Upper lobe of right lung (tissue), 1 donor: ENCODE data around the gene HNF4A. TPM values are rescaled to one million over a fixed set of nuclear protein-coding genes. Genes with fewer than 3 reads are reported as not detected.
A peak's percentile ranks its signal among the peaks of the same experiment; 100 is the strongest.

Source experiments
- ATAC-seq: fragments of 200-7000 bp; cut with Tn5 transposase; one replicate; pipeline ENCODE4 v1.9.1; 2020; ENCODE audit warnings: mild to moderate bottlenecking, moderate library complexity
- DNase-seq: peaks from one replicate; pipeline ENCODE4 v3.0.0-alpha.2; 2020
- H3K27ac ChIP-seq: fragments of 200-600 bp; one replicate; pipeline ENCODE4 v1.8.0; 2022
- H3K27me3 ChIP-seq: fragments of 200-600 bp; one replicate; pipeline ENCODE4 v1.8.0; 2022; ENCODE audit warnings: mild to moderate bottlenecking
- H3K36me3 ChIP-seq: fragments of 200-600 bp; one replicate; pipeline ENCODE4 v1.8.0; 2022
- H3K4me1 ChIP-seq: fragments of 200-600 bp; one replicate; pipeline ENCODE4 v1.8.0; 2022
- H3K4me3 ChIP-seq: fragments of 200-600 bp; one replicate; pipeline ENCODE4 v1.8.0; 2022; ENCODE audit warnings: mild to moderate bottlenecking
- H3K9me3 ChIP-seq: fragments of 200-600 bp; one replicate; pipeline ENCODE4 v1.8.0; 2022
- intact Hi-C: fragments of 100-400 bp; cut with DNase I; formaldehyde crosslinking; loops from one replicate; pipeline ENCODE4 v1.11.0; 2022
- total RNA-seq: library from RNA; stranded (reverse); fragmentation: NEBNext Ultra II Directional; extraction: Animal tissue kit (Norgen Biotek cat#: 25700); gene quantifications from one replicate; pipeline ENCODE4 v1.2.1, GENCODE V29; 2021
- TF ChIP-seq, protein P1 (sequence below): fragments of 200-600 bp; IDR thresholded peaks from one replicate; pipeline ENCODE4 v1.8.0; 2022; ENCODE audit warnings: antibody characterized with exemption
- donor health status: DM: no; HTN: yes; CAD: no; lungs with severe emphysema.

The HNF4A gene
- total RNA-seq, 1 donor from 2014 or later = 0.20 TPM

DNA sequence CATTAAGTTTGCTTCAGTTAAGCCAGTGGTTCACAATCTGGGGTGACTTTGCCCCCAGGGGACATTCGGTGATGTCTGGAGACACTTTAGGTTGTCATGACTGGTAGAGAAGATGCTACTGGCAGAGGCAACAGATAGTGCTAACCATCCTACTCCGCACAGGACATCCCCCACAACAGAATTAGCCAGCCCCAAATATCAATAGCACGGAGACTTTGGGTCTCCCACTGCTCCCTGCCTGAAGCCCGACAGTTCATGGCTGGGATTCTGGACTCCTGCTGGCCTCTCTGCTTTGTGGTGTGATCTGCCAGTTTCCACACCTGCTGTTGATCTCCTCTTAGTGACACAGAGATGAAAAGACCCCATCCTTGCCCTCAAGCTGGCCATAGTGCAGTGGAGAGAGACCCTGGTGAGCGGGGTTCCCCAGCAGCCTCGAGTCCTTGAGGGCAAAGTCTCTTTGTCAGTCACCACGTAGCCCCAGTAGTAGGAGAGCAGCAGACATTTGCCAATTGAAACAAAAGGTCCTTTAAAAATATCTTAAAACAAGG is 95.5 kb downstream of the HNF4A start:
- ATAC-seq (no peak), DNase-seq (no peak)
- TF ChIP-seq, protein P1, sequence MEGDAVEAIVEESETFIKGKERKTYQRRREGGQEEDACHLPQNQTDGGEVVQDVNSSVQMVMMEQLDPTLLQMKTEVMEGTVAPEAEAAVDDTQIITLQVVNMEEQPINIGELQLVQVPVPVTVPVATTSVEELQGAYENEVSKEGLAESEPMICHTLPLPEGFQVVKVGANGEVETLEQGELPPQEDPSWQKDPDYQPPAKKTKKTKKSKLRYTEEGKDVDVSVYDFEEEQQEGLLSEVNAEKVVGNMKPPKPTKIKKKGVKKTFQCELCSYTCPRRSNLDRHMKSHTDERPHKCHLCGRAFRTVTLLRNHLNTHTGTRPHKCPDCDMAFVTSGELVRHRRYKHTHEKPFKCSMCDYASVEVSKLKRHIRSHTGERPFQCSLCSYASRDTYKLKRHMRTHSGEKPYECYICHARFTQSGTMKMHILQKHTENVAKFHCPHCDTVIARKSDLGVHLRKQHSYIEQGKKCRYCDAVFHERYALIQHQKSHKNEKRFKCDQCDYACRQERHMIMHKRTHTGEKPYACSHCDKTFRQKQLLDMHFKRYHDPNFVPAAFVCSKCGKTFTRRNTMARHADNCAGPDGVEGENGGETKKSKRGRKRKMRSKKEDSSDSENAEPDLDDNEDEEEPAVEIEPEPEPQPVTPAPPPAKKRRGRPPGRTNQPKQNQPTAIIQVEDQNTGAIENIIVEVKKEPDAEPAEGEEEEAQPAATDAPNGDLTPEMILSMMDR = no peak
- intact Hi-C loops = no loop called here
- Histone ChIP-seq H3K9me3 (no peaks in the 10 kb centered on the region), H3K36me3 (no peaks in the 10 kb centered on the region), H3K27ac (peak overlapping the region; percentile 31), H3K4me1 (no peaks in the 10 kb centered on the region), H3K4me3 (no peak overlapping the region), H3K27me3 (no peaks in the 10 kb centered on the region)

DNA sequence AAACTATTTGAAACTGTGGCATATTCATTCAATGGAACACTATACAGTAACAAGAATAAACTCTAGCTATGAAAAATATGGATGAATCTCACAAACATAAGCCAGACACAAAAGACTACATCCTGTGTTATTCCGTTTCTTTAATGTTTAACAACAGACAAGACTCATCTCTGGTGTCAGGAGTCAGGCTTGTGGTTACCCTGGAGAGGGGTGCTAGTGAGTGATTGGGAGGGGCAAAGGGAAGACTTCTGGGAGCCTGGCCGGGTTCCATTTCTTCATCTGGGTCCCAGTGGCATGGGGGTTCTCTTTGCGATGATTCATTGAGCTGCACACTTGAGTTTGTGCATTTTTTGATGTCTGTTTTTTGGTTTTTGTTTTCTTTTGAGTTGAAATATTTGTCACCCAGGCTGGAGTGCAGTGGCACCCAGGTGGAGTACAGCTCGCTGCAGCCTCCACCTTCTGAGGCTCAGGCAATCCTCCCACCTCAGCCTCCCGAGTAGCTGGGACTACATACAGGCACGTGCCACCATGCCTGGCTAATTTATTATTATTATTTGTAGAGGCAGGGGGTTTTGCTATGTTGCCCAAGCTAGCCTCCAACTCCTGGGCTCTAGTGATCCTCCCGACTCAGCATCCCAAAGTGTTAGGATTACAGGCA is 98.9 kb downstream of the HNF4A start:
- Histone ChIP-seq H3K9me3 (no peaks in the 10 kb centered on the region), H3K36me3 (no peaks in the 10 kb centered on the region), H3K27ac (no peak overlapping the region), H3K27me3 (no peaks in the 10 kb centered on the region), H3K4me1 (no peaks in the 10 kb centered on the region), H3K4me3 (no peak overlapping the region)
- TF ChIP-seq, protein P1 = no peak
- no peak for ATAC-seq
- no peak for DNase-seq
- intact Hi-C loops = no loop called here

DNA sequence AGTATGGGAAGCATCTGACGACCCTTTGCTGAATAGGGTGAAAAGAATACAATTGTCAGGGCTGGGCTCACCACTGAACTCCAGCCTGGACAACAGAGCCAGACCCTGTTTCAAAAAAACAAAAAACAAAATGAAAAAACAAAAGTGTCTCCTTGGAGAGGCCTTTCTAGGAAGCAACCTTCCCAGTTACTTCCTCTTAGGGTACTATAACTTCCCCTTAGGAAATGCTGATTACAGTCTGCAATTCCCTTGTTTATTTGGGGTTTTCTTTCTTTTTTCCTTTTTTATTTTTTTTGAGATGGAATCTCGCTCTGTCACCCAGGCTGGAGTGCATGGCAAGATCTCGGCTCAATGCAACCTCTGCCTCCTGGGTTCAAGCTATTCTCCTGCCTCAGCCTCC is 99.6 kb downstream of the HNF4A start:
- intact Hi-C loops = no loop called here
- Histone ChIP-seq H3K9me3 (no peaks in the 10 kb centered on the region), H3K4me1 (no peaks in the 10 kb centered on the region), H3K27ac (no peak overlapping the region), H3K27me3 (no peaks in the 10 kb centered on the region), H3K4me3 (no peak overlapping the region), H3K36me3 (no peaks in the 10 kb centered on the region)
- DNase-seq (no peak), ATAC-seq (peak; percentile 37)
- TF ChIP-seq, protein P1 = no peak

DNA sequence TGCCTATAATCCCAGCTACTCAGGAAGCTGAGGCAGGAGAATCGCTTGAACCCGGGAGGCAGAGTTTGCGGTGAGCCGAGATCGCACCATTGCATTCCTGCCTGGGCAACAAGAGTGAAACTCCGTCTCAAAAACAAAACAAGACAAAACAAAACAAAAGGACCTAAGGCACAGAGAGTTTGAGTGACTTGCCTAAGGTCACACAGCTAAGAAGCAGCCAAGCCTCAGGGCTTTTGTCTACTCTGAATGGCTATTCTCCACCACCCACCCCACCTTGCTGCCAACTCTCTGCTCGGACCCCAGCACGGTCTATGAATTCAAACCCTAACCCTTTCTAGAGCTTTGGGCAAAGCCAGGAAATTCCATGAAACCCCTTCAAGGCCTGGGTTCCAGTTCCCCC is 101.1 kb downstream of the HNF4A start:
- Histone ChIP-seq H3K9me3 (no peaks in the 10 kb centered on the region), H3K36me3 (no peaks in the 10 kb centered on the region), H3K4me3 (no peak overlapping the region), H3K4me1 (no peaks in the 10 kb centered on the region), H3K27me3 (no peaks in the 10 kb centered on the region), H3K27ac (no peak overlapping the region)
- ATAC-seq (no peak), DNase-seq (no peak)
- TF ChIP-seq, protein P1 = no peak
- intact Hi-C loops = no loop called here

DNA sequence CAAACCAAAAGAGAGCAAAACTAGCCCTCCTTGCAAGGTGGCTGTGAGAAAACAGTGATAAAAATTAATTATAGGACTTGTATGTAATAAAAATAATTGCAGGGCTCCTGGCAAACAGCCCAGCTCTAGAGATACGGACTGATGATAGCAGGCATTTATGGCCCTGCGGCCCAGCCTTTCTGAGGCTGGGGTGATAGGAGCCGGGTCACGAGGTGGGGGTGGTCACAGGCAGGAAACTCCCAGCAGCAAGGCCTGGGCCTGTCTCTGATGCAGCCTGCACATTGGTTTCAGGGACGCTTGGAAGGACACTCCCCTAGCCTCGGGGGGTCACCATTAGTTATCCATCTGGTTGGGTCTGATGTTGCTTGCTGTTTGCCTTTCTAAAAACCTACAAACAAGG is 101.5 kb downstream of the HNF4A start:
- no peaks in the 10 kb centered on the region for H3K9me3 ChIP-seq
- intact Hi-C loops = no loop called here
- H3K4me1 ChIP-seq = no peaks in the 10 kb centered on the region
- H3K27me3 ChIP-seq = no peaks in the 10 kb centered on the region
- H3K4me3 ChIP-seq = no peak overlapping the region
- TF ChIP-seq, protein P1 = no peak
- no peak overlapping the region for H3K27ac ChIP-seq
- H3K36me3 ChIP-seq = no peaks in the 10 kb centered on the region
- no peak for ATAC-seq
- DNase-seq = no peak

DNA sequence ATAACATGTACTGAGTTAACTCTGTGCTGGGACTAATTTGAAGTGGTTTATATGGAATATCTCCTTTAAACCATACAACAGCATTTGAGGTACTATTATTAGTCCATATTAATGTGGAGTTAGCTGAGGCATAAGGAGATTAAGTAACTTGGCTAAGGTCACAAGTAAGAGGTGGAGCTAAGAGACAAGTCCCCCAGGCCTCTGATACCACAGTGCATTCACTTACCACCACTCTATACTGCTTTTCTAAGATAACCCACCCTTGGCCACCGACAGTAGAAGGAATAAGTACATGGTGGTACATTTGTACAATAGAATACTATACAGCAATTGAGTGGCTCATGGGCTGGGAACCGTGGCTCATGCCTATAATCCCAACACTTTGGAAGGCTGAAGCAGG is 103.8 kb downstream of the HNF4A start:
- no peaks in the 10 kb centered on the region for H3K36me3 ChIP-seq
- TF ChIP-seq, protein P1 = no peak
- ATAC-seq = no peak
- H3K9me3 ChIP-seq = no peaks in the 10 kb centered on the region
- no peak overlapping the region for H3K27ac ChIP-seq
- no peaks in the 10 kb centered on the region for H3K4me1 ChIP-seq
- H3K4me3 ChIP-seq = no peak overlapping the region
- no peaks in the 10 kb centered on the region for H3K27me3 ChIP-seq
- DNase-seq = no peak
- intact Hi-C loops = no loop called here
